ENCODE measurements around the gene CPAMD8. TPM values are rescaled to one million over a fixed set of nuclear protein-coding genes. Genes with fewer than 3 reads are reported as not detected.

CPAMD8 gene
- total RNA-seq, 1 donor from 2014 or later, result 82.5 TPM

GRCh38 chr19:16860118-16860517 lies 166.5 kb downstream of the CPAMD8 start:
- intact Hi-C loops (cut with DNase I), result no loop called here
- no peak overlapping the region for H3K27ac ChIP-seq
- DNase-seq (ENCODE audit: low spot score in 2 of 2), result no peak
- no peak overlapping the region for H3K4me3 ChIP-seq
- no peaks in the 10 kb centered on the region for H3K27me3 ChIP-seq
- H3K9me3 ChIP-seq, result no peaks in the 10 kb centered on the region
- no peaks in the 10 kb centered on the region for H3K4me1 ChIP-seq
- H3K36me3 ChIP-seq, result peaks cover 37 to 83% of the 10 kb centered on the region in 2 donors
- TF ChIP-seq CTCF (IDR thresholded peaks at IDR 0.05), result no peak

GRCh38 chr19:16859626-16860025 lies 167.0 kb downstream of the CPAMD8 start:
- H3K27me3 ChIP-seq, result no peaks in the 10 kb centered on the region
- H3K4me1 ChIP-seq, result no peaks in the 10 kb centered on the region
- H3K9me3 ChIP-seq, result no peaks in the 10 kb centered on the region
- no peak for TF ChIP-seq CTCF (IDR thresholded peaks at IDR 0.05)
- intact Hi-C loops (cut with DNase I), result no loop called here
- H3K4me3 ChIP-seq, result no peak overlapping the region
- no peak for DNase-seq (ENCODE audit: low spot score in 2 of 2)
- H3K36me3 ChIP-seq, result peaks cover 36 to 83% of the 10 kb centered on the region in 2 donors
- no peak overlapping the region for H3K27ac ChIP-seq

GRCh38 chr19:16856091-16856490 lies 170.5 kb downstream of the CPAMD8 start:
- H3K27ac ChIP-seq, result no peak overlapping the region
- H3K27me3 ChIP-seq, result no peaks in the 10 kb centered on the region
- peaks cover 49 to 87% of the 10 kb centered on the region in 2 donors for H3K36me3 ChIP-seq
- H3K4me3 ChIP-seq, result no peak overlapping the region
- intact Hi-C loops (cut with DNase I), result no loop called here
- no peaks in the 10 kb centered on the region for H3K4me1 ChIP-seq
- H3K9me3 ChIP-seq, result no peaks in the 10 kb centered on the region
- DNase-seq (ENCODE audit: low spot score in 2 of 2), result no peak
- no peak for TF ChIP-seq CTCF (IDR thresholded peaks at IDR 0.05)

DNA sequence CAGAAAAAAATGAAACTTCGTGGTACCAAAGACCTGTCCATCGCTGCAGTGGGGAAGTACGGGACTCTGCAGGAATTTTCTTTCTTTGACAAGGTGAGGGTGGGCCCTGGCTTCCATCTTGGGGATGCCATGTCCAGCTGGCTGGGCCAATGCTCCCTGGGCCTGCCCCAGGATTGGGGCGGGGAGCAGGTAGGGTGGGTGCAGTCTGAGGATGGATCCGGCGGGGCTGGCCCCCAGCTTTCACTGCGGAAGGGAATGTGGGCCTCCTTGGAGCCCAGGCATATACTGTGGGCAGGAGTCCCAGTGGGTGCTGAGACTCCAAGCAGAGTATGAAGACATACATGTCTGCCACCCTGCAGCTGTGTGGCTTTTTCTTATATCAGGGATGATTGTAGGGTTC lies 173.5 kb downstream of the CPAMD8 start:
- peaks cover 70 to 92% of the 10 kb centered on the region in 2 donors for H3K36me3 ChIP-seq
- no peak overlapping the region for H3K4me3 ChIP-seq
- intact Hi-C loops (cut with DNase I), result no loop called here
- H3K4me1 ChIP-seq, result no peaks in the 10 kb centered on the region
- H3K27me3 ChIP-seq, result no peaks in the 10 kb centered on the region
- no peak for TF ChIP-seq CTCF (IDR thresholded peaks at IDR 0.05)
- no peak for DNase-seq (ENCODE audit: low spot score in 2 of 2)
- no peak overlapping the region for H3K27ac ChIP-seq
- H3K9me3 ChIP-seq, result no peaks in the 10 kb centered on the region

DNA sequence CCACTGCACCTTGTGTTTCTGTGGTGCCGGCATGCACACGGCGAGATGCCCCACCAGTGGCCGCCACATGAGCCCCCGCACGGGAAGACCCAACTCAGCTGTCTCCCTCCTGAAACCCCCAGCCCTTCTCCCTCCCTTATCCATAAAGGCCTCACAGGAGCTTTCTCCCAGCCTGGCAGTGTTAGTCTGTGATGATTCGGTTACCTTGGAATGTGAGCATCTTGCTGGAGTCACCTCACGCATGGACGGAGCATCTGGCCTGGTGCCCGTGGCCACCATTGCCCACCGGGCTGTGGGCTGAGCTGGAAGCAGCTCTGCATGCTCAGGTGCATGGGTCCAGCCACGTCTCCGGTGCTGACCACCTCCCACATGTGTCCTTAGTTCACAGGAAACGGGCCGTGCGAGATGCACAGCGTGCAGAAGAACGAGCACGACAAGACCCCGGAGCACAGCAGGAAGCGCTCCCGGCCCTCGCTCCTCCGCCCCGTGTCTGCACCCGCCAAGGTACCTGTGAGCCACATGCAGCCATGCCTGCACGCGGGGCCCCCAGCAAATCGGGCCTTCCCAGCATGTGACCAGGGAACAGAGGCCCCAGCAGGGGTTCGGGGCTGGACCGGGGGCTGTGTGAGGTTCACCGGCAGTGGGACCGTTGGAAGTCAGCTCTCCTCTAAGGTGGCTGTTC lies 175.4 kb downstream of the CPAMD8 start:
- no peaks in the 10 kb centered on the region for H3K27me3 ChIP-seq
- H3K9me3 ChIP-seq, result no peaks in the 10 kb centered on the region
- no peak overlapping the region for H3K27ac ChIP-seq
- no peaks in the 10 kb centered on the region for H3K4me1 ChIP-seq
- peaks cover 87 to 99% of the 10 kb centered on the region in 2 donors for H3K36me3 ChIP-seq
- H3K4me3 ChIP-seq, result no peak overlapping the region
- TF ChIP-seq CTCF (IDR thresholded peaks at IDR 0.05), result no peak
- intact Hi-C loops (cut with DNase I), result no loop called here
- no peak for DNase-seq (ENCODE audit: low spot score in 2 of 2)

DNA sequence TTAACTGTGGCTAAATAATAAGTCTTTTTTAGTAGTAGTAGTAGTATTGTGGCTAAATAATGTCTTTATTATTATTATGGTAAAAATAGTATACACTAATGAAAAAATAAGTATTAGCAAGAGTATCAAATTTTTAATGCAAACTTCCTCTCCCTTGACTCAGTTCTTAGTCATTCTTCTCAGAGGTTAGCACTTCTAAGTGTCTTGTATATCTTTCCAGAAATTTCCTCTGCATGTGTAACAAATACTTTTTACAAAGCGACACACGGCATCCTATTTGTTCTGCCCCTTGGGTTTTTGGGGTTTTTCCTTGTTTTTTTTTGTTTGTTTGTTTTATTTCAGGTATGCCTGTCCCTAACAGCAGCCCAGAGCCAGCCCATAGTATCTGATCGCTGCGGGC lies 176.5 kb downstream of the CPAMD8 start:
- Histone ChIP-seq H3K4me3 (no peak overlapping the region), H3K27me3 (no peaks in the 10 kb centered on the region), H3K36me3 (peaks cover 87 to 99% of the 10 kb centered on the region in 2 donors), H3K9me3 (no peaks in the 10 kb centered on the region), H3K4me1 (no peaks in the 10 kb centered on the region), H3K27ac (no peak overlapping the region)
- DNase-seq (ENCODE audit: low spot score in 2 of 2), result no peak
- intact Hi-C loops (cut with DNase I), result no loop called here
- no peak for TF ChIP-seq CTCF (IDR thresholded peaks at IDR 0.05)
